A673 (cell line): ENCODE data around the gene PEPD.

Source experiments
- CTCF ChIP-seq: fragments of 300-800, 200-600 bp; sonication (generic); conservative IDR thresholded peaks from 2 replicates; pipeline ENCODE4 v1.5.1; 2017; ENCODE audit warnings: low read depth, mild to moderate bottlenecking, antibody characterized with exemption, low read length, moderate library complexity, mixed read lengths
- EZH2 ChIP-seq: fragments of 200-600 bp; sonication (generic); IDR thresholded peaks from 2 replicates; pipeline ENCODE4 v1.6.1; 2017; ENCODE audit warnings: borderline replicate concordance, low read depth, mild to moderate bottlenecking, mixed read lengths, antibody characterized with exemption, low read length; ENCODE audit not compliant: poor library complexity, severe bottlenecking

DNA sequence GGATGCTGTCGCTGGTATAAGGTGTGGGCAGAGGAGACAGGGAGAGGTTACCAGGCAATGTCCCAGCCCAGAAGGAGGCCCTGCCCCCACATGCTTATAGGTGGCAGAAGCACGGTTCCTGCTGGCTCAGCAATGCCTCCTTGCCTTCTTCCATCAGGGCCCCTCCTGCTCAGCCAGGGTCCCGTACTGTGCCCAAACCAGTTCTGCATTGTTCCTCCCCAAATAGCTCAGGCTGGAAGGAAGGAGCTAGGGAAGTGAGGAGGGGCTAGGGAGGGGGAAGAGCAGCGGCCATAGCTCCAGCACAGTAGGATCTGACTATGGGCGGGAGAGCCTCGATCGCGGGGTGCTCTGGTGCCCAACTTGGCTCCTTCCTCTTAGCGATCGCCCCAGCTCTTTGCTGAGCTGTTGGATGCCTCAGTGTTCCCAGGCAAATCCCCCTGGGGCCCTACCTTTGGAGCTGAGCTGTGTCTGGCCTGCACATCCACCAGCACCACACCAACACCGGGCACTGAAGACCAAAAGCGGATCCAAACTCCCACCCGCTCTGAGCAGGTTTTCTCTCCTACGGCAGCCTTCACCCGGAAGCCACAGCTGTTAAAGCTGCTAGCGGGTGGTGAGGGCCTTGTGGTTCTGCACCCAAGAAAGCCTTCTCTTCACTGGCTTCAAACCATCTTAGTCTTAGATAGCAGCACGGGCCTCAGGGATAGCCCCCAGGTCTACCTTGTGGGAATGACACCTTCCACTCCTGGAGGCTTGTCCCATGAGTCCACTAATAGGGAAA is 32.1 kb upstream of the PEPD start:
- no peak for TF ChIP-seq CTCF
- no peak for TF ChIP-seq EZH2
